ENCODE measurements around the gene ILF2. TPM values are rescaled to one million over a fixed set of nuclear protein-coding genes. Genes with fewer than 3 reads are reported as not detected.
"Not testable (repeated sequence)": the region's sequence is repeated elsewhere in the genome, so short reads cannot be mapped to it uniquely, and the experiment has no call there.

The ILF2 gene
- total RNA-seq, 3 donors from 2014 or later (not counting 1 experiment from before 2014, with no cell fraction given): 97.6 to 134 (median 110) TPM

GRCh38 chr1:153673511-153673910, 2.7 kb upstream of the ILF2 start:
- no CpG with 5 or more reads among the region's 2 CpGs for WGBS (ENCODE audit: insufficient coverage)
- no peaks in the 10 kb centered on the region for H3K36me3 Mint-ChIP-seq
- H3K27me3 Mint-ChIP-seq (ENCODE audit: low read depth in 2 of 2): peaks cover 14 to 17% of the 10 kb centered on the region in 2 donors
- H3K4me3 Mint-ChIP-seq: peak overlapping the region; percentile 52
- H3K4me1 Mint-ChIP-seq: peaks cover 12 to 16% of the 10 kb centered on the region in 2 donors
- Histone ChIP-seq H3K4me1 (ENCODE audit: control insufficient read depth, insufficient read depth, low read length) (peaks cover 30% of the 10 kb centered on the region), H3K27ac (ENCODE audit: low read length) (no peak overlapping the region), H3K9me3 (ENCODE audit: control insufficient read depth, insufficient read depth, low read length) (no peaks in the 10 kb centered on the region), H3K36me3 (ENCODE audit: control insufficient read depth, insufficient read depth, low read length) (peaks cover 12% of the 10 kb centered on the region), H3K27me3 (ENCODE audit: control insufficient read depth, insufficient read depth, low read length) (peaks cover 8% of the 10 kb centered on the region), H3K4me3 (ENCODE audit: low read length) (no peak overlapping the region)
- no peak for TF ChIP-seq CTCF (IDR thresholded peaks at IDR 0.05)
- H3K27ac Mint-ChIP-seq: peak overlapping the region in 1 of 2 donors; percentile 60
- intact Hi-C loops (cut with micrococcal nuclease): loop anchor here (10.0 kb wide), 1 partner anchor 101 kb away; the partner anchor contains the start of gene SLC27A3
- no peak for DNase-seq
- no peaks in the 10 kb centered on the region for H3K9me3 Mint-ChIP-seq
- ATAC-seq: no peak

- 14% methylated on average over 25 of the region's 28 CpGs for WGBS (ENCODE audit: insufficient coverage)
- H3K27ac Mint-ChIP-seq: not testable (repeated sequence)
- DNase-seq: peak; percentile 52 to 72
Measured at GRCh38 chr1:153671628-153672353, 998 bp upstream of the ILF2 start.

GRCh38 chr1:153670257-153670858, 435 bp downstream of the ILF2 start:
- no peak overlapping the region for H3K27ac Mint-ChIP-seq
- Histone ChIP-seq H3K27ac (ENCODE audit: low read length) (peak overlapping the region; percentile 92), H3K36me3 (ENCODE audit: control insufficient read depth, insufficient read depth, low read length) (peaks cover 43% of the 10 kb centered on the region), H3K9me3 (ENCODE audit: control insufficient read depth, insufficient read depth, low read length) (no peaks in the 10 kb centered on the region), H3K4me3 (ENCODE audit: low read length) (peak overlapping the region; percentile 88), H3K27me3 (ENCODE audit: control insufficient read depth, insufficient read depth, low read length) (no peaks in the 10 kb centered on the region), H3K4me1 (ENCODE audit: control insufficient read depth, insufficient read depth, low read length) (peaks cover 20% of the 10 kb centered on the region)
- no peak for DNase-seq
- intact Hi-C loops (cut with micrococcal nuclease): loop anchor here (2.0 to 10.0 kb wide), 3 partner anchors 36 to 316 kb away; partner anchors contain the start of genes CHTOP, RAB13 and SLC27A3
- H3K36me3 Mint-ChIP-seq: peaks cover 11% of the 10 kb centered on the region
- WGBS (ENCODE audit: insufficient coverage): 2% methylated on average over 22 of the region's 22 CpGs
- no peaks in the 10 kb centered on the region for H3K27me3 Mint-ChIP-seq (ENCODE audit: low read depth in 2 of 2)
- no peak for TF ChIP-seq CTCF (IDR thresholded peaks at IDR 0.05)
- no peaks in the 10 kb centered on the region for H3K9me3 Mint-ChIP-seq
- H3K4me3 Mint-ChIP-seq: no peak overlapping the region
- peak in 1 of 3 donors; percentile 0 for ATAC-seq
- H3K4me1 Mint-ChIP-seq: peaks cover 8 to 10% of the 10 kb centered on the region in 2 donors

More at GRCh38 chr1:153671628-153672353, 998 bp upstream of the ILF2 start:
- H3K27me3 Mint-ChIP-seq (ENCODE audit: low read depth in 2 of 2); H3K4me3 Mint-ChIP-seq; H3K4me1 Mint-ChIP-seq; H3K9me3 ChIP-seq (ENCODE audit: control insufficient read depth, insufficient read depth, low read length); H3K9me3 Mint-ChIP-seq; H3K27me3 ChIP-seq (ENCODE audit: control insufficient read depth, insufficient read depth, low read length): not testable (repeated sequence)
- Histone ChIP-seq H3K4me3 (ENCODE audit: low read length) (peak overlapping the region; percentile 60), H3K4me1 (ENCODE audit: control insufficient read depth, insufficient read depth, low read length) (peaks cover 20% of the 10 kb centered on the region), H3K27ac (ENCODE audit: low read length) (peak overlapping the region; percentile 86), H3K36me3 (ENCODE audit: control insufficient read depth, insufficient read depth, low read length) (peaks cover 29% of the 10 kb centered on the region)
- peak; percentile 24 to 33 (median 27) for ATAC-seq
- H3K36me3 Mint-ChIP-seq: peaks cover 11% of the 10 kb centered on the region
- intact Hi-C loops (cut with micrococcal nuclease): loop anchor here (1.0 to 10.0 kb wide), 4 partner anchors 13 to 315 kb away; partner anchors contain the start of genes CHTOP, RAB13, SLC27A3 and SNAPIN

- Mint-ChIP-seq H3K4me3 (no peak overlapping the region), H3K4me1 (peaks cover 8 to 10% of the 10 kb centered on the region in 2 donors), H3K27ac (no peak overlapping the region), H3K27me3 (ENCODE audit: low read depth in 2 of 2) (no peaks in the 10 kb centered on the region), H3K9me3 (no peaks in the 10 kb centered on the region), H3K36me3 (peaks cover 11% of the 10 kb centered on the region)
- Histone ChIP-seq H3K4me3 (ENCODE audit: low read length) (no peak overlapping the region), H3K27ac (ENCODE audit: low read length) (no peak overlapping the region), H3K27me3 (ENCODE audit: control insufficient read depth, insufficient read depth, low read length) (no peaks in the 10 kb centered on the region), H3K4me1 (ENCODE audit: control insufficient read depth, insufficient read depth, low read length) (peaks cover 20% of the 10 kb centered on the region), H3K9me3 (ENCODE audit: control insufficient read depth, insufficient read depth, low read length) (no peaks in the 10 kb centered on the region), H3K36me3 (ENCODE audit: control insufficient read depth, insufficient read depth, low read length) (peaks cover 51% of the 10 kb centered on the region)
- 95% methylated on average over 6 of the region's 6 CpGs for WGBS (ENCODE audit: insufficient coverage)
- no peak for TF ChIP-seq CTCF (IDR thresholded peaks at IDR 0.05)
- intact Hi-C loops (cut with micrococcal nuclease): loop anchor here (2.0 to 10.0 kb wide), 3 partner anchors 35 to 317 kb away; partner anchors contain the start of genes CHTOP, RAB13 and SLC27A3
- ATAC-seq (no peak), DNase-seq (no peak)
Measured at GRCh38 chr1:153669606-153670005, 1.2 kb downstream of the ILF2 start.

GRCh38 chr1:153668672-153669071, 2.1 kb downstream of the ILF2 start:
- not testable (repeated sequence) for H3K4me3 Mint-ChIP-seq, DNase-seq

More at GRCh38 chr1:153668672-153669071, 2.1 kb downstream of the ILF2 start:
- Histone ChIP-seq H3K36me3 (ENCODE audit: control insufficient read depth, insufficient read depth, low read length) (peaks cover 60% of the 10 kb centered on the region), H3K4me1 (ENCODE audit: control insufficient read depth, insufficient read depth, low read length) (peaks cover 20% of the 10 kb centered on the region)
- H3K27me3 ChIP-seq (ENCODE audit: control insufficient read depth, insufficient read depth, low read length); H3K27me3 Mint-ChIP-seq (ENCODE audit: low read depth in 2 of 2); H3K9me3 ChIP-seq (ENCODE audit: control insufficient read depth, insufficient read depth, low read length); H3K9me3 Mint-ChIP-seq; ATAC-seq; H3K4me3 ChIP-seq (ENCODE audit: low read length); intact Hi-C loops (cut with micrococcal nuclease); H3K4me1 Mint-ChIP-seq; H3K27ac ChIP-seq (ENCODE audit: low read length): not testable (repeated sequence)
- 98% methylated on average over 8 of the region's 8 CpGs for WGBS (ENCODE audit: insufficient coverage)
- Mint-ChIP-seq H3K36me3 (peaks cover 11% of the 10 kb centered on the region), H3K27ac (peak overlapping the region in 1 of 2 donors; percentile 23)

Measured in natural killer cell (primary cell).